ENCODE data around the gene RYR3.

The RYR3 gene

DNA sequence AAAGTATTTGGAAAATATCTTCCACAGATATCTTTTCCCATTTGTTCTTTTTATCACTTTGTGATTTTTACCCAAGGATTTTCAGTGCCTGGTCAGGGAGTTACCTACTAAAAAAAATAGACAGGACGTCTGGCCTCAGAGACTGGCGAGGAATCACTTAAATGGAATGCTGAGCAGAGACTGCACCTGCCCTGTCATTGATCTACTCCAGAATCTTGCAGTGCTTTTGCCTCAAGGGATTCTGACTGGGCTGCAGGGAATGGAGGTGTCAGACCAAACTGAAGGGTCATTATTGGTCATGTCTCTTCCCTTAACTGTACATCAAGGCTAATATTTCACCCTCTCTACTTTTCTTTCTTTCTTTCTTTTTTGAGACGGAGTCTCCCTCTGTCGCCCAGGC, 12.1 kb upstream of the RYR3 start:
- no peaks in the 10 kb centered on the region for H3K27me3 ChIP-seq (ENCODE audit: insufficient read depth, low read length, poor library complexity, severe bottlenecking)
- no peak for TF ChIP-seq EZH2phosphoT487 (IDR thresholded peaks at IDR 0.05; ENCODE audit: borderline replicate concordance)
- no peak for TF ChIP-seq CTCF (conservative IDR thresholded peaks at IDR 0.05; ENCODE audit: low read length)
- no peak overlapping the region for H3K4me2 ChIP-seq (ENCODE audit: low read depth, low read length, poor library complexity, severe bottlenecking)
- H3K79me2 ChIP-seq (ENCODE audit: insufficient read depth, low read length): no peaks in the 10 kb centered on the region
- no peak overlapping the region for H3K4me3 ChIP-seq (ENCODE audit: low read length, poor library complexity, severe bottlenecking)
- no peaks in the 10 kb centered on the region for H3K9me2 ChIP-seq (replicated peaks; ENCODE audit: low read depth, low read length)
- no peaks in the 10 kb centered on the region for H3K36me3 ChIP-seq (ENCODE audit: insufficient read depth, low read length)
- H2AFZ ChIP-seq (ENCODE audit: low read length): no peak overlapping the region
- no peaks in the 10 kb centered on the region for H3K9me3 ChIP-seq (ENCODE audit: insufficient read depth, low read depth, low read length)
- no peaks in the 10 kb centered on the region for H4K20me1 ChIP-seq (ENCODE audit: insufficient read depth, low read length, poor library complexity, severe bottlenecking)
- H3K4me1 ChIP-seq (ENCODE audit: insufficient read depth, low read length, poor library complexity, severe bottlenecking): no peaks in the 10 kb centered on the region
- H3F3A ChIP-seq (ENCODE audit: low read depth): no peaks in the 10 kb centered on the region
- no peak overlapping the region for H3K9ac ChIP-seq (ENCODE audit: low read depth, low read length, poor library complexity, severe bottlenecking)

GRCh38 chr15:33304924-33305323, 5.8 kb upstream of the RYR3 start:
- Histone ChIP-seq H3K27me3 (ENCODE audit: insufficient read depth, low read length, poor library complexity, severe bottlenecking) (no peaks in the 10 kb centered on the region), H2AFZ (ENCODE audit: low read length) (no peak overlapping the region), H4K20me1 (ENCODE audit: insufficient read depth, low read length, poor library complexity, severe bottlenecking) (no peaks in the 10 kb centered on the region)

DNA sequence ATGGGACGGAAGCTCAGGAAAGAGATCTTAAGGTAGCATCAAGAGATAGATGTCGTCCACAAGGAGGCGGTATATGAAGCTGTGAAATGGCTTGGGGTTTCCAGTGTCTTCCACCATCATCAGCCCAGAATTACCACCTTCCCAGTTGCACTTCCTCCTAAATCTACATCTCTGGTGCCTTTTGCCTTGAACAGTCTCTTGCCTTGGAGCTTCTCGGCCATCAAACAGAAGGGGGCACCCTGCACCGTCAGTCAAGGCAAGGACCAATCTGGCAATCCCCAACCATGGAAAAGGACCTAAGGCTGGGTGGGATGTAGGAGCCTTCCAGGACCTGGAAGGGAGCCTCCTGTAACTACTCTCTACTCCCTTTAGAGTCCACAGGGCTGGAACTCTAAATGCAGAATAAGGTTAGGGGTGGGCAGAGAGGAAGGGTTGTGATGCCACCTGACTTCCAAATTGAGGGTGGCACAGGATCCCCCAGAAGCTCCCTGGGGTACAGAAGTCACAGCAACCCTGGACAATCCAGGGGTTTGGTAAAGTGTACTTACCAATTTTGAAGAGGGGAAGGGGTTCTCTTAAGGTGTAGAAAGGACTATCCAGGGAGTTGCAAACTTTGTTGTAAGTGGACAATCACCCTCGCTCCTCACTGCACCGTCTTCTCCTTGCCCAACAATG, 1.0 kb upstream of the RYR3 start:
- Histone ChIP-seq H3K79me2 (ENCODE audit: insufficient read depth, low read length) (no peaks in the 10 kb centered on the region), H3K4me2 (ENCODE audit: low read depth, low read length, poor library complexity, severe bottlenecking) (no peak overlapping the region), H4K20me1 (ENCODE audit: insufficient read depth, low read length, poor library complexity, severe bottlenecking) (no peaks in the 10 kb centered on the region), H3K4me3 (ENCODE audit: low read length, poor library complexity, severe bottlenecking) (no peak overlapping the region), H3K9me2 (replicated peaks; ENCODE audit: low read depth, low read length) (no peaks in the 10 kb centered on the region), H3K9me3 (ENCODE audit: insufficient read depth, low read depth, low read length) (no peaks in the 10 kb centered on the region), H3K36me3 (ENCODE audit: insufficient read depth, low read length) (no peaks in the 10 kb centered on the region), H3F3A (ENCODE audit: low read depth) (no peaks in the 10 kb centered on the region), H3K9ac (ENCODE audit: low read depth, low read length, poor library complexity, severe bottlenecking) (no peak overlapping the region), H3K27me3 (ENCODE audit: insufficient read depth, low read length, poor library complexity, severe bottlenecking) (no peaks in the 10 kb centered on the region), H3K4me1 (ENCODE audit: insufficient read depth, low read length, poor library complexity, severe bottlenecking) (no peaks in the 10 kb centered on the region), H2AFZ (ENCODE audit: low read length) (no peak overlapping the region)
- TF ChIP-seq EZH2phosphoT487 (IDR thresholded peaks at IDR 0.05; ENCODE audit: borderline replicate concordance) (no peak), CTCF (conservative IDR thresholded peaks at IDR 0.05; ENCODE audit: low read length) (peak; percentile 44)

More at GRCh38 chr15:33304924-33305323, 5.8 kb upstream of the RYR3 start:
- H3F3A ChIP-seq (ENCODE audit: low read depth): no peaks in the 10 kb centered on the region
- H3K9me3 ChIP-seq (ENCODE audit: insufficient read depth, low read depth, low read length): no peaks in the 10 kb centered on the region
- no peaks in the 10 kb centered on the region for H3K9me2 ChIP-seq (replicated peaks; ENCODE audit: low read depth, low read length)
- H3K4me3 ChIP-seq (ENCODE audit: low read length, poor library complexity, severe bottlenecking): no peak overlapping the region
- H3K4me1 ChIP-seq (ENCODE audit: insufficient read depth, low read length, poor library complexity, severe bottlenecking): no peaks in the 10 kb centered on the region
- TF ChIP-seq EZH2phosphoT487 (IDR thresholded peaks at IDR 0.05; ENCODE audit: borderline replicate concordance): no peak
- TF ChIP-seq CTCF (conservative IDR thresholded peaks at IDR 0.05; ENCODE audit: low read length): no peak
- H3K4me2 ChIP-seq (ENCODE audit: low read depth, low read length, poor library complexity, severe bottlenecking): no peak overlapping the region
- no peak overlapping the region for H3K9ac ChIP-seq (ENCODE audit: low read depth, low read length, poor library complexity, severe bottlenecking)
- H3K79me2 ChIP-seq (ENCODE audit: insufficient read depth, low read length): no peaks in the 10 kb centered on the region
- no peaks in the 10 kb centered on the region for H3K36me3 ChIP-seq (ENCODE audit: insufficient read depth, low read length)
